ENCODE data around the gene CCDC92. TPM values are rescaled to one million over a fixed set of nuclear protein-coding genes. Genes with fewer than 3 reads are reported as not detected.

CCDC92 gene
- total and polyA plus RNA-seq, 2 of the 13 experiments (the other 11 are each of a cell fraction or from before 2014, with no cell fraction given) = 5.4 to 14.7 TPM

DNA sequence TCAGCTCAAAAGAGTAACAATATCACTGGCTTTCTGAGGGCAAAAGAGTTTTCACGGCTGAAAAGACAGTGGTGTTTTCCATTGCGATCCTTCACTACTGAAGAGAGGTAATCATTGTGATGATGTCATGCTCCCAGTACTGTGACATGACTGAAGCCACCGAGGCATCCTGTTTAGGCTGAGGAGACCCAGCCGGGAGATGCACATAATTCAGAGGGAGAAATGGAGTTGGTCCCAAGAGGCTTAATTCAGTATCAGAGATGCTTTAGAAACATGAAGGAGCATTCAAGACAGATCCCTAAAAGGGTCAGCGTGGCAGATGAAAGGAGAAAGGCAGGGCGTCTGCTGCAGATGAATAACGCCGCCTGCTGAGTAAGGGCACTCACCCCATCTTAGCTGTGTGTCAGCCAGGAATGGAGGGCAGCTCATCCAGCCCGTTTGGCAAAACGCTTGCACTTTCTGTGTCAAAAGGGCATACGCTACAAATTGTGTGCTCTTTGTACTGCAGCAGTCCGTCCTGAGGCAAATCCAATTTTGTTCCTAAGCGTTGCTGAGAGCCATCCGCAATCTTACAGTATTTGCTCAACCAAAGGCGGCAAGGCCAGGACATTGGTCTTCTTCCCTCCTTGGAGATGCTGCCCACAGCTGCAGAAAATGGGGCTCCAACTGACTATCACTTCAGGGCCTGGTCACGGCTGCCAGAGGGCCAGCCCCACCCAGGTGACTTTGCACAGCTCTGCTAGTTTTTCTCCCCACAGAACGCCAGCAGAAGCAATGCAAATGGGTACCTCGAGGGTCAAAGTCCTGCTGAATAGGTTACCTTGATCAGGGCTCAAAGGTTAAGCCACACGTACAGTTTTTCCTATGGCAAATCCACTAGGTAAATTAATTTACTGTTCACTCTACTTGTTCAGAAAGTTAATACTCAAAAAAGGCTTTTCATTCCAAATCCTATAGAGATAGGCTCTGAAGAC is 23.5 kb downstream of the CCDC92 start (continued):
- no peak for TF ChIP-seq ZUFSP (CRISPR knock-in tag; IDR thresholded peaks at IDR 0.05; ENCODE audit: borderline replicate concordance)
- TF ChIP-seq, protein P1, sequence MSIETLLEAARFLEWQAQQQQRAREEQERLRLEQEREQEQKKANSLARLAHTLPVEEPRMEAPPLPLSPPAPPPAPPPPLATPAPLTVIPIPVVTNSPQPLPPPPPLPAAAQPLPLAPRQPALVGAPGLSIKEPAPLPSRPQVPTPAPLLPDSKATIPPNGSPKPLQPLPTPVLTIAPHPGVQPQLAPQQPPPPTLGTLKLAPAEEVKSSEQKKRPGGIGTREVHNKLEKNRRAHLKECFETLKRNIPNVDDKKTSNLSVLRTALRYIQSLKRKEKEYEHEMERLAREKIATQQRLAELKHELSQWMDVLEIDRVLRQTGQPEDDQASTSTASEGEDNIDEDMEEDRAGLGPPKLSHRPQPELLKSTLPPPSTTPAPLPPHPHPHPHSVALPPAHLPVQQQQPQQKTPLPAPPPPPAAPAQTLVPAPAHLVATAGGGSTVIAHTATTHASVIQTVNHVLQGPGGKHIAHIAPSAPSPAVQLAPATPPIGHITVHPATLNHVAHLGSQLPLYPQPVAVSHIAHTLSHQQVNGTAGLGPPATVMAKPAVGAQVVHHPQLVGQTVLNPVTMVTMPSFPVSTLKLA (IDR thresholded peaks at IDR 0.05) = no peak
- TF ChIP-seq ELF3 (CRISPR knock-in tag; IDR thresholded peaks at IDR 0.05) = peak; percentile 34; the same call in 1 of the 2 replicates
- TF ChIP-seq RELA (CRISPR knock-in tag; IDR thresholded peaks at IDR 0.05) = no peak
- TF ChIP-seq GTF3A (CRISPR knock-in tag; conservative IDR thresholded peaks at IDR 0.05) = no peak
- no peak for TF ChIP-seq ATRX (CRISPR knock-in tag; IDR thresholded peaks at IDR 0.05; ENCODE audit: borderline replicate concordance)
- TF ChIP-seq TFDP1 (CRISPR knock-in tag; IDR thresholded peaks at IDR 0.05; ENCODE audit: borderline replicate concordance) = no peak
- TF ChIP-seq CHD2 (IDR thresholded peaks at IDR 0.05; ENCODE audit: low read depth, low read length) = no peak
- TF ChIP-seq ZSCAN30 (CRISPR knock-in tag; IDR thresholded peaks at IDR 0.05) = no peak
- no peak for TF ChIP-seq RFX3 (CRISPR knock-in tag; IDR thresholded peaks at IDR 0.05)
- no peak for TF ChIP-seq AHR (CRISPR knock-in tag; IDR thresholded peaks at IDR 0.05)
- peak; percentile 54 for TF ChIP-seq SALL1 (CRISPR knock-in tag; IDR thresholded peaks at IDR 0.05)
- peak; percentile 43; the same call in 1 of the 2 replicates for TF ChIP-seq ZGPAT (CRISPR knock-in tag; IDR thresholded peaks at IDR 0.05)
- no peak for TF ChIP-seq ZNF746 (CRISPR knock-in tag; IDR thresholded peaks at IDR 0.05)
- TF ChIP-seq MEIS1 (CRISPR knock-in tag; IDR thresholded peaks at IDR 0.05; ENCODE audit: borderline replicate concordance) = no peak
- no peak for TF ChIP-seq NR2C2 (CRISPR knock-in tag; IDR thresholded peaks at IDR 0.05; ENCODE audit: borderline replicate concordance)
- no peak for TF ChIP-seq ZNF367 (CRISPR knock-in tag; IDR thresholded peaks at IDR 0.05; ENCODE audit: borderline replicate concordance)
- TF ChIP-seq ARNTL (CRISPR knock-in tag; IDR thresholded peaks at IDR 0.05) = no peak
- TF ChIP-seq ERF (CRISPR knock-in tag; IDR thresholded peaks at IDR 0.05) = no peak
- TF ChIP-seq ZBTB43 (CRISPR knock-in tag; conservative IDR thresholded peaks at IDR 0.05) = no peak

Data from HepG2 (cell line).